ENCODE measurements around the gene KCNMA1.
A peak's percentile ranks its signal among the peaks of the same experiment; 100 is the strongest.

Gene KCNMA1

GRCh38 chr10:77186936-77187335, 450.7 kb downstream of the KCNMA1 start:
- no peak for DNase-seq (ENCODE audit: low read depth in 2 of 2)

DNA sequence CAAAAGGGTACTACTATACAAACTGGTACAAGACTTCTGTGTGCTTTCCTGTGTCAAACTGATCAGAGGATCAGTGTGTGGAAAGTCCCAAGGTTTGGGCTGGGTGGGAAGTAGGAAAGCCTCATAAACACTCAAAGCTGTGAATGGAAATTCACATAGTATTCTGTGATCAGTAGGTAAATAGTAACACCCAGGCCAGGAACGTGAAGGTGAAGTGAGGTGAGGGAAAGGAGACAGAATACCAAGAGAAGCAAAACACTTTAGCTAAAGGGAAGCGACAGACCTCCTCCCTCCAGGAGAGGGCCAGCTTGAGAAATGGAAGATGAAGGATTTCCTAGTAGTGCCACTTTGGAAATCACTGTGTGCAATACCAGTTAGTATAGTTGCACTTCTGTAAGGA, 451.9 kb downstream of the KCNMA1 start:
- DNase-seq (ENCODE audit: low read depth in 2 of 2): no peak

DNA sequence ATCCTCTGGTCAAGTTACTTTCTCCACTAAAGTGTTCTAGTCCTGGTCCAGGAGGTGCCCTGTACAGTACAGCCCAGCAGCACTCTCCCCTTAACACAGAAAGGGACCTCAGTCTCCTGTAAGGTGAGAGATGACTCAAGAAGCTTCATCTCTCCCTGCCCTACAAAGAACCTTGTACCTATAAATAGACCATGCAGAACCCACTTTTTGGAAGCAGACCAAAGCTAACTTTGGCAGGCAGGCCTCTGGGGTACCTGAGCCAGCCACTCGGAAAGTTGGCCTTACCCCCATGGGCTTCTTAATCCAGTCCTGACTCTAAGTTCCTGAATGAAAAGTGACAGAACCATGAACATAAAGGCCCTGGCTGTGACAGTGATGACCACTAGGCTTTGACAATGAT, 454.8 kb downstream of the KCNMA1 start:
- DNase-seq (ENCODE audit: low read depth in 2 of 2): no peak

DNA sequence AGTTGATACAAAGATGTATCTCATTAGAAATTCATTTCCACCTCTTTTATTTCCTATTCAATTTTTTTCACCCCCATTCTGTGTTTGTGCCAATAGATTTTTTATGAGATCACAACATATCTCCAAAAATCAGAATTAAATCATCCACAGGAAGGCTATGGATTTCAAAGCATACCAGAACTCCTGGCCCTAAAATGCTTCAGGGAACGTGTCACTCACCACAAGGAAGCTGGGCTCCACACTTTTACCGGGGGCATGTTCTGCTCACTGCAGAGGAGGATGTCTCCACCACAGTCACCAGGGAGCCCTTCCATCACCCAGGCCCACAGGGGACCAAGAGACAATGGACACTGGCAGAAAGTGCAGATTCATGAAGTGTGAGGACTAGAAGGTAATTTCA, 456.8 kb downstream of the KCNMA1 start:
- no peak for DNase-seq (ENCODE audit: low read depth in 2 of 2)

DNA sequence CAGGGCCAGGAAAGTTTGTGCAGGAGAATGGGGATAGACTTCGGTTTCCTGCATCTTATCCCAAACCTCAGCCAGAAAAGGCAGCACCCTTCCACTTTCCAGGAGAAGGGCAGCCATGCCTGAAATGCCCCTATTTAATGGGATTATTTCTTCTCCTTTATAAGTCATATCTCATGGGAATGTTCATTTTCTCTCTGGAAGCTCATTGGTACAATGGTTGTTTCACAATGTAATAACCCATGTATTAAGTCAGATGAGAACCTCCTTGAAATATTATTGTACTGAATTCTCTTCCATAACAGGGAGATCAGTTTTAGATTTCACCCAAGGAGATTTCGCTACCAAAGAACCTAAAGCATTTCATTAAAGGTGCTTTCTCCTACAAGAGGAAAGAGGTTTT, 457.5 kb downstream of the KCNMA1 start:
- no peak for DNase-seq (ENCODE audit: low read depth in 2 of 2)

DNA sequence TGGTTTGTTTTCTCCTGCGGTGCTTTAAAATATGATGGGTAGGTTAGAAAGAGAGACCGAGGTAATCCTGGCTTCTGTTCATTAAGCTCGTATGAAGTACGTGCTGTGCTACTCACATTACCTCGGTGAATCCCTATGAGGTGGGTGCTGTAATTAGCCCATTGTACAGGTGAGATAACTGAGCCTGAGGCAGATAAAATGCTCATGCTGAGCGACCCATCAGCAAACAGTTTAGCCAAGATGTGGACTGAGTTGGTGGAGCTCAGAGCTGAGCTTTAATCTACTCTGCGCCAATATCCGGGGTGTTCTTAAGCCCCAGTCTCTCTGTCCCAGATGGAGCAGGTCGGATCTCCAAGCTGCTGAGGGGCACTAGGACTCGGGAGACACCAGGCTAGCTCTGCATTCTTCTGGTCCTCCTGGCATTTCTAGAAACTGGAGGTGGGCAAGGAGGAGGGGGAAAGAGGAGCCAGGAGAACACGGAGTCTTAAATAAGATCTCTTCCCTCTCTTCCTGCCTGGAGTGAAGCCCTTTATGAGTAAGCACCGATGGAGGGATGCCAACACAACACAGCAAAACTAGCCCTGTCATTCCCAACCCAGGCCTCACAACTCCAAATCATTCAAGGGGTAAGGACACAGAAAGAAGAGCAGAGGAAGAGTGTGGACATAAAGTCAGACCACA, 458.5 kb downstream of the KCNMA1 start:
- DNase-seq (ENCODE audit: low read depth in 2 of 2): no peak

GRCh38 chr10:77177589-77177988, 460.0 kb downstream of the KCNMA1 start:
- no peak for DNase-seq (ENCODE audit: low read depth in 2 of 2)

DNA sequence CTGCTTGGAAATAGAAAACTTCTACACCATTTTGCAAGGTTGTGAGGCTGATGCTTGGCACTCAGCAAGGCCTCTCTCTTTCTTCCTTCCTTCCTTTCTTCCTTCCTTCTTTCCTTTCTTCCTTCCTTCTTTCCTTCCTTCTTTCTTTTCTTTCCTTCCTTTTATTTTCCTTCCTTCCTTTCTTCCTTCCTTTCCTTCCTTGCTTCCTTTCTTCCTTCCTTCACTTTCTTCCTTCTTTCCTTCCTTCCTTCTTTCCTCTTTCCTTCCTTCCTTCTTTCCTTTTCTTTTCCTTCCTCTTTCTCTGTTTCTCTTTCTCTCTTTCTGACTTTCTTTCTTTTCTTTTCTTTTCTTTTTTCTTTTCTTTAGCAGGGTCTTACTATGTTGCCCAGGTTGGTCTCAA, 460.4 kb downstream of the KCNMA1 start:
- no peak for DNase-seq (ENCODE audit: low read depth in 2 of 2)

DNA sequence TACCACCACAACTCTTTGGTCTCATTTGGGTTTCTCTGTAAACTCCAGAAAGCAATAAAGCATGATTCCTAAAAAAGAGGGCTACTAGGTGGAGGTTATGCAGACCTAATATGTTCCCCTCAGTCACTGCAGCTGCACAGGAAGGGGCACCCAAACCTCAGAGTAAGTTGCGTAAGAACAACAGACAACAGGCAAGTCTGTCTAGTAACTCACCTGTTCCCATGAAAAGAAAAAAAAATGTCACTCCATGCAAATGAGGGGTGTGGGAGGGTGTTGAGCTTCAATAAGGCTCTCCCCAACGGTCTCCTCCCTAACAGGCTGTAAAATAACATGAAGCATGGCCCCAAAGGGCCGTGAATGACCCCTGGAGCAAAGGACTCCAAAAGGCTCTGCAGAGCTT, 461.4 kb downstream of the KCNMA1 start:
- no peak for DNase-seq (ENCODE audit: low read depth in 2 of 2)

DNA sequence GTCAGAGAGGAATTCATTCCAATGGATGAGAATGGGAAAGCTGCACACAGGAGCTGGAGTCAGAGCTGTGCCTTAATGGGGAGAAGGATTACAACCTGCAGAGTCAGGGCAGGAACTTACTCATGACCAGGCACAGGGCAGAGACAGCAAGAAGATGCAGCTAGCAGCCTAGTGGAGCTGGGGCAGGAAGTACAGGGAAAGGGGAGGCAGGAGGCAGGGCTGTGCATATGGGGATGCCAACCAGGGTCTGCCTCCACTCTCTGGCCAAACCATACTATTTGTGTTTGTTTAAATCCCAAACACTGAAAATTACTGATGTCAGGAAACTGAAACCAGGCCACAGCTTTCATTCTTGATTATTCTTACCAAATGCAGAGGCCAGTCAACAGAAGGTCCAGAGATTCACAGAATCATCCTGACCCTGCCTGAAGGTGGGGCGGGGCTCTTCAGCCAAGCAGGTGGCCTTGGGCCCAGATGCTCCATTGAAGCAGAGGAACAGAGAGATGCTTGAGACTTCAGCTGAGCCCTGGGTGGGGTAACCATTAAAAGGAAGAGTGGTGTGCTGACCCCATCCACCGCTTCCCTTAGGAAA, 461.9 kb downstream of the KCNMA1 start:
- no peak for DNase-seq (ENCODE audit: low read depth in 2 of 2)

DNA sequence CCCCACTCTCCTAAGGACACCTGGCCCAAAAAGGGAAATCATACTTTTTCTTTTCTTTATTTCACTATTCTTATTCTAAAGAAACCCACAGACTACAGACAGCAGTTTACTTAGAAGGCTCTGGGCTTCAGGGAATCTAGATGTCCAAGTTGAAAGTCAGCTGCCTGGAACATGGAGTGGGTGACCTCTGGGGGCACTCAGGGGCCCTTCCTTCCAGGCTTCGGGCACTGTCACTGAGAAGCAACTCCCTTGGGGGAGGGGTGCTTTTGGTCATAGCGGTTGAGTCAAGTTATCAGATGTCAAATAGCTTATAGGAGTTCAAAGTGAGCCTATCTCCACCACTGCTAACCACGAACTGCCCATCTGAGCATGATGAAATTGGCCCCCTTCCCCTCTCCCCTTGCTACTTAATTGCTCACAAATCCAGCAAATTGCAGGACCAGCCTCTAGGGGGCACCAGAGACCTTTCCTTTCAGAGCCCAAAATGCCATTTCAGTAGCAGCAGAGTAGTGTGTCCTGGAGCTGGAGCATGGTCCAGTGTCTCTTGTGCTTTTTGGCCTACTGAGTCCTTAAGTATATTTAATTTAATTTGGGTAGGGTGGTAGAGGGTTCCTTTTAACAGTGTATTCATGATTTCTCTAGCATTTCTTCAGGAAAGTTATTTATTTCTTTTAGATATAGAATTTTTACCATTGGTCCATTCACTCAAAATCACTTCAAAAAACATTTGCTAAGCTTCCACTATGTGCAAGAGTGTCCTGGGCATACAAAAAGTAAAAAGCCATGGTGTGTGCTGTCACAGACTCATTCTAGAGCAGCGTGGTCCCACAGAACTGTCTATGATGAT, 463.8 kb downstream of the KCNMA1 start:
- peak; percentile 29 to 55 for DNase-seq (ENCODE audit: low read depth in 2 of 2)

- no peak for DNase-seq (ENCODE audit: low read depth in 2 of 2)
Observed at GRCh38 chr10:77172086-77172485, 465.5 kb downstream of the KCNMA1 start.

- DNase-seq (ENCODE audit: low read depth in 2 of 2): no peak
Observed at GRCh38 chr10:77168861-77169260, 468.7 kb downstream of the KCNMA1 start.

DNA sequence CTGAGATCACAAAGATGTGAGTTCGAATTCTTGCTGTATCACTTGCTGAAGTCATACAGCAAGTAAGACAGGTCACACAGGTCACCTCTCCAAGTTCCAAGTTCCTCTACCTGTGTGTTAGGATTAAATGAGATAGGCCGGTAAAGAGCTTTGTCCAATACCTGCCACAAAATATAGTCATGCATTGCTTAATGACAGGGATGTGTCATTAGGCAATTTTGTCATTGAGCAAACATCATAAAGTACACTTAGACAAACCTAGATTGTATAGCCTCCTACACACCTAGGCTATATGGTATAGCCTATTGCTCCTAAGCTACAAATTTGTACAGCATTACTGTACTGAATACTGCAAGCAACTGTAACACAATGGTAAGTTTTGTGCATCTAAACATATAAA, 469.4 kb downstream of the KCNMA1 start:
- no peak for DNase-seq (ENCODE audit: low read depth in 2 of 2)

- DNase-seq (ENCODE audit: low read depth in 2 of 2): no peak
Observed at GRCh38 chr10:77165445-77166208, 472.0 kb downstream of the KCNMA1 start.

DNA sequence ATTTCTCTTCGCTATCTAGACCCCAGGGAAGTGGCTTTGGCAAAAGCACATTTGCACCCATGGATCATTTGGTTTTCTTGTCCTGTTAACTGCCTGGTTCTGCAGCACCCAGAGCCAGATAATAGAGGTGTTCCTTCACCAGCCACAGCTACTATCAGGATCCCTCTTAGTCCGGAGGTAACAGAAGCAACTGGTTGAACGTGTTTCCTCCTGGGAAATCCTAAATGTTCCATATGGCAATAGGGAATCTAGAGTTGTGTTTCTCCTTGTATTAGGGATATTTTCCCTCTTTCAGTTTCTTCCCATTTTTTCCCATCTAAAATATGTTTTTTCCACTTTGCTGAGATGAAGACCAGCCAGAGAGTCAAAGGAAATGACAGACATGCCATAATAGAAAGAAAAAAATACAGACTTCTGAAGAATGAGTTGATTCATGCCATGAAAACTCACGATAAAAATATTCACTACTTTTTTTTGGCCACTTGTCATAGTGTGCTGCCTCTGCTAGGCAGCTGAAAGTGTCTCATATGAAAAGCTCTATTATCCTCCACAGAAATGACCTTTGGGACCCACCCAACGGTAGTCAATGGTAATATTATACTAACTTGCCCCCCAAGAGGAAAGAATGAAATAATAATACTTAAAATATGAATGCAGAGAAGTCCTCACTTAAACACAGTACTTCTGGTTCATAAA, 472.8 kb downstream of the KCNMA1 start:
- DNase-seq (ENCODE audit: low read depth in 2 of 2): no peak

DNA sequence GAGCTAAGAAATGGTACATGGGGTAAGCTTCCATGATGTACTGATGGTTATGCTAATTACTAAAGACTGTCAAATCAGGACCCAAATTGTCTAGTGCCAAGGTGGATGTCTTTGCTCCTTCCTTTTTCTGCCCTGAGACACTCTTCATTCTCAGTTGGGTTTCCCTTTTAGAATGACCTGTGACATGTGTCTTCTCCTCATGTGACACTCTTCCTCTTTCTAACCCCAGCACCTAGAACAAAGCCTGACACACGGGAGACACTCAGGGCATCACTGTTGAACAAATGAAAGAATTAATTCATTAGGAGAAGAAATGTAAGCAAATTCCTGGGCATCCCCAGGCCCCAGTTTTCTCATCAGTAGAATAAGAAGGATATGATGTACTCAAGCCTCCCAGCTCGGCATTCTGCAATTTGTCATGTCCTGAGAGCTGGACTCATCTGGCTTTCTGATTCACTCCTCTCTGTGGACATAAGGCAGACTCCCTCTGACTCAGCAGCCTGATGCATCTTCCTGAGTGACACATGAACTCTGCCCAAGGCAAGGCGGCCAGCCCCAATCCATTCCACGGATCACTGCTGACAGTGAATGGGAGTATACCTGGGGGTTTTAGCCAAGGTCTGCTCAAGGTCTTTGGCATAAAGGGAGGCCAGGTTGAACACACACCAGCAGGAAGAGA, 473.8 kb downstream of the KCNMA1 start:
- DNase-seq (ENCODE audit: low read depth in 2 of 2): no peak

GRCh38 chr10:77162697-77163096, 474.9 kb downstream of the KCNMA1 start:
- DNase-seq (ENCODE audit: low read depth in 2 of 2): no peak

- DNase-seq (ENCODE audit: low read depth in 2 of 2): no peak
Observed at GRCh38 chr10:77160679-77161078, 476.9 kb downstream of the KCNMA1 start.

DNA sequence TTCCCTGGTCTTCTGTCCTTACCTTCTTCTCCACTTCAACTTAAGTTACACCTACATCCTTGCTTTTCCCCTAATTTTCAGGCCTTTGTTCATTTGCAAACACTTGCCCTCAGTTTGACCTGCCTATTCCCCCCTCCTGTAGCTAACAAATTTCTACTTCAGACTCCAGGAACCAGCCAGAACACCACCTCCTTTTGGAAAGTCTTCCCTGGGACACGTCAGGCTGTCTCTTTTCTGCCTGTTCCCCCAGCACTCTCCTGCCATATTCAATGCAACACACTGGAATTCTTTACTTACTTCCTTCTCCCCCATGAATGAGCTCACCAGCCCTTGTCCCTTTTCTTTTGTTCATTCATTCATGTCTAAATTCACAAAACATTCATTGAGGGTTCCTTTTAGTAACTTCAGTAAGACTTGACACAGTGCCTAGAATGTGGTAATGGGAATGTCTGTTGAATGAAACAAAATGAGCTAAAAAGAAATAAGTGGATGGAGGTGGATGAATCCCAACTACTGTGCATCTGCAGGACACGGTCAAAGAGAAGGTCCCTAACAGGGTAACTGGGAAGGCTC, 478.0 kb downstream of the KCNMA1 start:
- DNase-seq (ENCODE audit: low read depth in 2 of 2): no peak

- no peak for DNase-seq (ENCODE audit: low read depth in 2 of 2)
Observed at GRCh38 chr10:77158666-77159065, 478.9 kb downstream of the KCNMA1 start.
